ENCODE measurements around the gene TNS3. TPM values are rescaled to one million over a fixed set of nuclear protein-coding genes. Genes with fewer than 3 reads are reported as not detected.
A peak's percentile ranks its signal among the peaks of the same experiment; 100 is the strongest.

Gene TNS3
- polyA plus RNA-seq, 1 of the 3 experiments (the other 2 are of a cell fraction): 72.3 TPM

GRCh38 chr7:47611045-47611511 lies 29.2 kb upstream of the TNS3 start (continued):
- TF ChIP-seq REST (IDR thresholded peaks at IDR 0.05; ENCODE audit: low read depth, low read length) (no peak), TEAD4 (IDR thresholded peaks at IDR 0.05; ENCODE audit: borderline replicate concordance, insufficient read depth) (no peak), NFIC (IDR thresholded peaks at IDR 0.05; ENCODE audit: borderline replicate concordance) (no peak)

GRCh38 chr7:47610506-47611044 lies 28.7 kb upstream of the TNS3 start:
- H3F3A ChIP-seq (replicated peaks; ENCODE audit: insufficient read depth): no peaks in the 10 kb centered on the region
- H3K4me3 ChIP-seq (ENCODE audit: low read depth in 2 of 2, low read length in 1 of 2): no peak overlapping the region
- H4K20me1 ChIP-seq (ENCODE audit: insufficient read depth): no peaks in the 10 kb centered on the region
- no peak overlapping the region for H3K9ac ChIP-seq
- H3K4me1 ChIP-seq (ENCODE audit: control insufficient read depth in 1 of 2, insufficient read depth in 2 of 2, low read depth in 1 of 2, low read length in 1 of 2): no peaks in the 10 kb centered on the region
- ChIA-PET CTCF (interaction anchor here (0.5 to 1.3 kb wide), 5 partner anchors 9 to 130 kb away, joined by 3 read pairs; no protein-coding TSS in a partner anchor), POLR2A (no interaction called here)
- H3K27ac ChIP-seq (ENCODE audit: low read depth in 2 of 2, low read length in 1 of 2): no peak overlapping the region
- 61% methylated on average over 4 of the region's 4 CpGs for WGBS (ENCODE audit: low lambda C conversion rate)
- no peaks in the 10 kb centered on the region for H3K27me3 ChIP-seq (ENCODE audit: insufficient read depth)
- no peak for DNase-seq
- no peak overlapping the region for H3K4me2 ChIP-seq
- TF ChIP-seq FOXJ3 (CRISPR knock-in tag; IDR thresholded peaks at IDR 0.05) (no peak), RAD21 (IDR thresholded peaks at IDR 0.05; ENCODE audit: low read length) (no peak), RXRA (IDR thresholded peaks at IDR 0.05; ENCODE audit: borderline replicate concordance, low read depth) (no peak), SIN3A (IDR thresholded peaks at IDR 0.05; ENCODE audit: borderline replicate concordance, low read depth, low read length) (no peak), YY1 (IDR thresholded peaks at IDR 0.05; ENCODE audit: low read depth) (no peak), GATA2 (CRISPR knock-in tag; IDR thresholded peaks at IDR 0.05) (no peak), JUND (IDR thresholded peaks at IDR 0.05) (no peak), POLR2AphosphoS5 (IDR thresholded peaks at IDR 0.05; ENCODE audit: low read depth, low read length) (no peak), REST (IDR thresholded peaks at IDR 0.05; ENCODE audit: low read depth, low read length) (no peak)
- no peaks in the 10 kb centered on the region for H3K79me2 ChIP-seq (ENCODE audit: insufficient read depth)
- no peaks in the 10 kb centered on the region for H3K9me2 ChIP-seq
- H3K36me3 ChIP-seq (replicated peaks in 1 of 2; ENCODE audit: control insufficient read depth in 1 of 2, insufficient read depth in 2 of 2, low read length in 1 of 2): no peaks in the 10 kb centered on the region
- H2AFZ ChIP-seq (ENCODE audit: low read depth): peak overlapping the region; percentile 48
- no peaks in the 10 kb centered on the region for H3K9me3 ChIP-seq

All from SK-N-SH (cell line).